CD4-positive, alpha-beta T cell treated with Interleukin-6 at 100 ng/mL for 8 hours (primary cell): ENCODE data around the gene SORT1.
"Not testable (repeated sequence)": the region's sequence is repeated elsewhere in the genome, so short reads cannot be mapped to it uniquely, and the experiment has no call there.

Source experiments
- DNase-seq: peaks from one replicate; pipeline ENCODE4 v3.0.0-alpha.2; 2020; ENCODE audit warnings: mixed read lengths, low spot score

Gene SORT1

GRCh38 chr1:109338608-109339007 lies 59.1 kb downstream of the SORT1 start:
- DNase-seq = no peak

DNA sequence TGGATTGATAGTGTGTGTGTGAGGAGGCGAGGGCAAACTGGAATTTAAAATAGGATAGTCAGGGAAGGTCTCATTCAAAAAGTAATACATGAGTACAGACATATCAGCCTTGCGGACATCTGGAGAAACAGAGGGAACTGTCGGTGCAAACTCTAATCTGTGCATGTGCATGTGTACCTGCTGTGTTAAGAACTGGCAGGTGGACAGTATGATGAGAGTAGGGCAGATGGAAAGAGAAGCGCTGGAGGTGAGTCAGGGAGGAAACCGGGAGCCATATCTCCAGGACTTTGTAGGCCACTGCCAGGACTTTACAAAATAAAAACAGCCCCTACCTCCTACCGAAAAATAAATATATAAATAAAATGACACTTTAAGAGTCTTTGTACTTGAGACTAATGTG lies 59.6 kb downstream of the SORT1 start:
- DNase-seq = no peak

- DNase-seq = no peak
Observed at GRCh38 chr1:109335091-109335490, 62.6 kb downstream of the SORT1 start.

- no peak for DNase-seq
Observed at GRCh38 chr1:109331113-109331512, 66.6 kb downstream of the SORT1 start.

DNA sequence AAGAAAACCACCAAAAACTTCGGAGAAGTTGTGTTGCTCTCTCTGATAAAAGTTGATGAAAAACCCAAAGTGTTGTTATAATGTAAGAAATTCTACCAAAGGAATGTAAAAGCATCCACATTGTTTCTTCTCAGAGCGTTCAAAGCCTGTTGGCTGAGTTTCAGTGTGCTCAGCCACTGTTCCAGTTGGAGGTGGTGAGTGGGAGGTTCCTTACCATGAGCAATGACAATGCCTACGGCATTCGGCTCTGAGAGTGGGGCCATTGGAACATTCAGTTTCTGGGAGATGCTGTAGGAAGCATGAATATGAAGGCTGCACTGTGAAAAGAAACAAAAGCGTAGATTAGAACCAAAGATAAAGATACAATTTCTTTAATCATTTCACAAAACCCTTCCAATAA lies 70.4 kb downstream of the SORT1 start:
- DNase-seq = no peak

DNA sequence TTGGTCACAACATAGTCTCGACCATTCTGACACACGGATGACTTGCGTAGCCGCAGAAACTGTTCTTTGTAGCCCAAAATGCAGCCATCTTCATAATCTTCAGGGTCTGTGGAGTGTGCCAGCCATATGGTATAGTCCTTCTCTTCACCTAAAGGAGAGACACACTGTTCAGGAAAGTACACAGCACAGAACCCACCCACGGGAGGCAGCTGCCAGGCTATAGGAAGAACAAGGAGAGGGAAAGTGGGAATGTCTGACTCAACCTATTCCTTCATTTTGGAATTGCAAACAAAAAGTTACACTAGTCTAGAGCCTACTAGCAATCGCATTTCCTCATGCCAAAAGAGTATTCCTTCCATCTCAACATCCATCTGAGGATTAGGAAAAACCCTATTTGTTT lies 74.7 kb downstream of the SORT1 start:
- DNase-seq = no peak

GRCh38 chr1:109319114-109319513 lies 78.6 kb downstream of the SORT1 start:
- no peak for DNase-seq

DNA sequence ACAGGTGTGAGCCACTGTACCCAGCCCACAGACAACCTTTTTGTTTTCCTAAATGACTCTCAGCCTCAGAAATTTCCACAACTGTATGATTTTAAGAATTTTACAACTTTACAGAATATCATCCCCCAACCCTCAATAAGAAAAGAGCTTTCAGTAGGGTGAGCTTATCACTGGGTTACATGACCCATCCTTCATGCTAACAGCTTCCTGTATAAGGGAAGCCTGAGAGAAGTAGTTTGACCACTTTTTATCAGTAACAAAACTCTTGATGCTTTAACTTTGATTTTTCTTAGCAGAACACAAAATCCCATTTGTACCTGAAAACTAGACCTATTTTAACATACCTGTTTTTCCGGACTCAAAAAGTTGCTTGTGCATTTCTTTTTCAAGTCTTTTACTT lies 81.2 kb downstream of the SORT1 start:
- no peak for DNase-seq

DNA sequence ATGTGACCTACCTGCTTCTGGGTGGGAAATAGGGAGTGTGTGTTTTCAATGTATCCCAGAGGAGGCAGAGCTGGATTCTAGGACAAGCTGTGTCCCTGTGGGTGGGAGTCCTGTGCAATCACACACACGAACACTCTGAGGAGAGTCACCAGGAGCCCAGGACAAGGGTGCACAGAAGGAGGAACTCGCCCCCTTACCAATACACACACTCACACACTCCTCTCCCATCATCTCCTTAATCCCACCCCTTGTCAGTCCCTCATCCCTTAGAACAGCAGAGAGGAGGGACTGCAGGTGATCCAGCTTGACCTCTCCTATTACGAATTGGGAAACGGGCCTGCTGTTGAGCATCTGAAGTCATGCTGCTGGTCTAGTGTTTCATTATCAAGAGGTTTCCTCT lies 82.4 kb downstream of the SORT1 start:
- no peak for DNase-seq

DNA sequence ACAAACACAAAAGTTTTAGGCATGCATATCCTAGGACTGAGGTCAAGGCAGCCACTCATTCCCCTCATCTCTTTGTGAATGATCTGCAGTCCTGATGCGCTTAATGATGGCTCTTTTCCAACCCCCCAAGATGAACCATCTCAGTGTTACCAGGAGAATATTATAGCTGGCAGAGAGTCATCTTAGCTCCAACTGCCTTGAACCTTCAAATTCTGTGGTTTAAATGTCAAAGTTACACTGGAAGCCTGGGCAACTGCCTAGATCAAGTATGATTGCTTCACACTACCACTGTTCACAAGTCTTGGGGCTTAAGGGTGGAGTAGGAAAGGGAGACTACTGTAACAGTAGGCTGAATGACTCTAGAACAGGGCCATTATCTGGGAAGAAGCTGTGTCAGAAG lies 82.9 kb downstream of the SORT1 start:
- DNase-seq = no peak

- no peak for DNase-seq
Observed at GRCh38 chr1:109312978-109313775, 84.5 kb downstream of the SORT1 start.

GRCh38 chr1:109312246-109312645 lies 85.5 kb downstream of the SORT1 start:
- no peak for DNase-seq

- no peak for DNase-seq
Observed at GRCh38 chr1:109309347-109309746, 88.4 kb downstream of the SORT1 start.

DNA sequence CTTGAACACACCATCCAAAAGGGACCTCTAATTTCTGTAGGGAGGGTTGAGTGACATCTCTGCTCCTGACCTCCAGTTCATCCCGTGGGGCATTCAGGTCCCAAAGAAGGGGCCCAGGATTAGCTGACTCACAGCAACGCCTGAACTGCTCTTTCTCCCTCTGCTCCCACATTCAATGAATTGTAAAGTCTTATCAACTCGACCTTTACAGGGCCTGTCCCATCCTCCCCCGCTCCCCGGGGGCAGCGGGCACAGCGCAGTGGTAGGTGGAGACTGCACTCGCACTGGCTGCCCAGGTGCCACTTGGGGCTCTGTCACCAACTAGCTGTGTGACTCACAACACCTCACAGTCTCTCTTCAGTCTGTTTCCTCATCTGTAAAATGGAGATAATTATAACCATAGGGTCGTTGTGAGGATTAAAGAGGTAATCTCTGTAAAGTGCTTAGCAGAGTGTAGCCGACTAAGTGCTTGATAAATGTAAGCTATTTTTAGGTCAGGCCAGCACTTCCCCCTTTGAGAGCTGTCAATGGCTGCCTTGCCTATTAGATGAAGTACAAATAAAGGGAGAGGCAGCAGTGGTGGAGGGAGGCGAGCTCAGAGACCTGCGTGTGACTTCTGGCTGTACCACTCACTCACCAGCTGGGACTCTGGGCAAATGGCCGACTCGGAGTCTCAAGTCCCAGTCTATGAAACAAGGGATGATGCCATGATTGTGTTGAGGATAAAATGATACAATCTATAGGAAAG lies 90.3 kb downstream of the SORT1 start:
- no peak for DNase-seq

GRCh38 chr1:109306832-109307273 lies 90.9 kb downstream of the SORT1 start, which contains the start of gene MYBPHL:
Gene MYBPHL, minus strand, starts transcription at chr1:109307011. Its CDS starts 20 bp downstream, at chr1:109306991.
- DNase-seq = no peak

DNA sequence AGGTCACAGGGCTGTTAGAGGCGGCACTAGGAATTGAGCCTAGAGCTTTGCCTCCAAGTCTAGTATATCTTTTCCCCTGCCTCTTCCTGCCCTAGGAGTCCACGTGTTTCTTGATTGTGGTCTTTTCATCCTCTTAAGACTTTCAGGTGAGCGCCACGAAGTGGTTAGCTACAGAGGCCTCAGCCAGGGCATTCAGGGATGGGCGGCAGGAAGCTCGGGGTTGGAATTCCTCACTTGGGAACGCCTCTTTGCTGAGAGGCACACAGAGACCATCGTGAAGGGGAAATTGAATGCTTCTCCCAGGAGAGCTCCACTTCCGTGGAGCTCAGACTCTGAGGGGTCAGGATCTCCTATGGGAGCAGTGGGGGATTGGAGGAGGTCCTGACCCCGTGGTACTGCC lies 91.7 kb downstream of the SORT1 start:
- DNase-seq = not testable (repeated sequence)

GRCh38 chr1:109304226-109304920 lies 93.3 kb downstream of the SORT1 start:
- DNase-seq = no peak

- DNase-seq = no peak
Observed at GRCh38 chr1:109301874-109302273, 95.8 kb downstream of the SORT1 start.

GRCh38 chr1:109300650-109301151 lies 97.0 kb downstream of the SORT1 start:
- no peak for DNase-seq

DNA sequence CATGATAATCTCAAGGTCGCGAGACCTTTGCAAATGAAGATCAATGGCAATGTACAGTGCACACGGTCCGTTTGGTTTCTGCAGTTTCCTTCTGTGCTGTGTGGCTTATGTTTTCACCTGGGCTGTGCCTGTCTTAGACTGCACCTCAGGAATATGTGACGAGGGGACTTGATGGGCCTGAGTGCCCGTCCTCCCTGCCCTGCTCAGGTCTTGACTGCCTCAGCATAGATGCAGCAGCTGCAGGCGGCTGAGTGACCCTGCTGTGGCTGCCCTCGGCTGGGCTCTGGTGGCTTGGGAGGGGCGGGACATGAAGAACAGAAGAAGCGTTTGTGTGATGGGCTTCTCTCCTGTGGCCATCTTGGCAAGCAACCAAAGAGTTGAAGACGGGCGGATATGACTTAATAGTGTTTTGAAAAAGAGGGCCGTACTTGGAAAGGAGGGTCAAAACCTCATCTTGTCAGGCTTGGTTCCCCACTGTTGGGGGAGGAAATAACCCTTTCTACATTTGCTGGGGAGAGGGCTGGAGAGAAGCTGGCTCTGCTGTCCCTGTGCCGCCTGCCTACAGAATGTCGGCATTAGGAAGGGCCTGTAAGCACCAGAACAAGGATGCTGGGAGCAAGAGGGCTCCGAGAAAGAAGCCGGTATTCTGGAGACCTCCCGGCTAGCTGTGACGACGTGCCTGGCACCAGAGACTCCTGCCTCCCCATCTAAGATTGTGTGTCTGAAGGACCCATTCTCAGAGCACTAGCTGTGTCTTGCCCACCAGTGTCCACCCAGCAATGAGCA lies 98.0 kb downstream of the SORT1 start:
- DNase-seq = no peak

DNA sequence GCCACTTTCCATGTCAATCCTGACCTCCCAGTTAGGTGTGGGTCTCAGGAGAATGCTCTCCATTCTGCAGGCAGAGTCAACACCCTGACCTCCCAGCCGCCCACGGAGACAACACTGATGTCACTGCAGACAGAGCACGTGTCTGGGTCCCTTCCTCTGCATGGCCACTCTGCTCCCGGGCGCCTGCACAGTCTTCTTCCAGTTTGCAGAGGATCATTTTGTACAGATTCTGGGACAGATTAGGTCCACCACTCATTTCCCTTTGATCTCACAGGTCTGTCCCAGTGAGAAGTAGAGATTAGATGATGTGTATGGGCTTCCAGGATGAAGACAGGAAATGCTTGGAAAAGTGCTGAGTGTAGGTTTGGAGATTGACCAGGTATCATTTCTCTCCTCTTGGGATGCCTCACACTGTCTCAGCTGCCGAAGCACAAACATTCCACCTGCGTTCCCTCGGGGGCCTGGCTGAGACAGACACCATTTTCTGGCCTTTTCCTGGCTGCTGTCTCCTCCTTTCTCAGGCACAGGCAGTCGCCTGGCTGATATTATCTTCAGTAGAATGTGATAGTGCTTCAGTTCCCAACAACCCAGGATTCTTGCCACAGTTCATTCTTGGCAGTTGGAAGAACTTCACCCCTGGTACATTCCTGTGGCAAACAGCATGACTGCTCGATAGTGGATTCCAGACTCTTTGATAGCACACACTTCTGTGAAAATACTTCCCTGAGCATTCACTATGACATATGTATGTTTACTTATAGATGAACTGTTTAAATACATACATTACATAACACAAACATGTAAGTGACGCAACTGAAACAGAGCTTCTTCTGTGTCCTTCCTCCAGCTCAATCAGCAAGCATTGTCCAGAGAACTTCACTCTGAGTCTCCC lies 98.8 kb downstream of the SORT1 start:
- no peak for DNase-seq
